Ramos (cell line): Measurements from ENCODE around the gene KCP.

Experiments used
- in situ Hi-C: fragments of 300-500 bp; cut with MboI; formaldehyde crosslinking; loops from one replicate; pipeline ENCODE4 v1.14.3; 2022; ENCODE audit warnings: low sequenced_read_pairs; ENCODE audit not compliant: unreplicated experiment

Gene KCP

DNA sequence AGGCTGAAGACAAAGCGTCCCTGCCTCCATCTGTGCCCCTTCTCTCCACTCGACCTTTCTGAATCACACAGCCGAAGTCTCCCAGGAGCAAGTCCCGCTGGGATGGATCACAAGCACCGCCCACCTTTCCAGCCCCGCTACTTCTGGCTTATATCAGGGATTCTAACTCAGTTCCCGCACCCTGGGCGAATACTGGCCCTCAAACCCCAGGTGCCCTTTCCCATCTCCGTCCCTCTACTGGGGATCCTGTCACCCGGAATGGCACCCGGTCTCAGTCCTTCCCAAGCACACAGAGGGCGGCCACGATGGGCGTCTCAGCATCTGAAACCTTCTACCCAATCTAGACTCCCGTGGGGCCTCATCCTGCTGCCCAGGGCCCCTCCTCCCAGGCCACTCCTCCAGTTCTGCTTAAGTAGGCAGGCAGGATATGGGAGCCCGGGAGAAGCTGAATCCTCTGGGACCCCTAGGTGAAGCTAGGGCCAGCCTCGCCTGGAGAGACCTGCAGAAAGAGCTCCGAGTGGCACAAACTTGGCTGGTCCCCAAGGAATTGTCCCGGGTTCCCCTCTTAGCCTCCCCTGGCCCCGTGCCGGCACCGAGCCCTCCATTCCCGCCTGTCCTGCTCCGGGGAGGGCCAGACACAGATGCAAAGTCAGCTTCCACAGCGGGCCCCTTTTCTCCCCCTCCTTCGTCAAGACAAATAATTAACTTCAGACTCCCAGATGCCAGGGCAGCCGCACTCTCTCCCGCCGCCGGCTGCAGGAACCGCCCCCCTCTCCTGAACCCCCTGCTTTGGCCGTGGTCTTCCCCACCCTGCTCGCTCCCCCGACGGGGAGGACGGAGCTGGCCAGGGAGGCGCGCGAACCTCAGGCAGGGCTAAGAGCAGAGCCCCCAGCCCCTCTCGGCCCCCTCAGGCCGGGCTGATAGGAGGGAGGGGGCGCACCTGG, 612 bp downstream of the KCP start:
- in situ Hi-C loops: loop anchor here (5.0 to 10.0 kb wide), 2 partner anchors 182 to 295 kb away; no protein-coding TSS in a partner anchor

DNA sequence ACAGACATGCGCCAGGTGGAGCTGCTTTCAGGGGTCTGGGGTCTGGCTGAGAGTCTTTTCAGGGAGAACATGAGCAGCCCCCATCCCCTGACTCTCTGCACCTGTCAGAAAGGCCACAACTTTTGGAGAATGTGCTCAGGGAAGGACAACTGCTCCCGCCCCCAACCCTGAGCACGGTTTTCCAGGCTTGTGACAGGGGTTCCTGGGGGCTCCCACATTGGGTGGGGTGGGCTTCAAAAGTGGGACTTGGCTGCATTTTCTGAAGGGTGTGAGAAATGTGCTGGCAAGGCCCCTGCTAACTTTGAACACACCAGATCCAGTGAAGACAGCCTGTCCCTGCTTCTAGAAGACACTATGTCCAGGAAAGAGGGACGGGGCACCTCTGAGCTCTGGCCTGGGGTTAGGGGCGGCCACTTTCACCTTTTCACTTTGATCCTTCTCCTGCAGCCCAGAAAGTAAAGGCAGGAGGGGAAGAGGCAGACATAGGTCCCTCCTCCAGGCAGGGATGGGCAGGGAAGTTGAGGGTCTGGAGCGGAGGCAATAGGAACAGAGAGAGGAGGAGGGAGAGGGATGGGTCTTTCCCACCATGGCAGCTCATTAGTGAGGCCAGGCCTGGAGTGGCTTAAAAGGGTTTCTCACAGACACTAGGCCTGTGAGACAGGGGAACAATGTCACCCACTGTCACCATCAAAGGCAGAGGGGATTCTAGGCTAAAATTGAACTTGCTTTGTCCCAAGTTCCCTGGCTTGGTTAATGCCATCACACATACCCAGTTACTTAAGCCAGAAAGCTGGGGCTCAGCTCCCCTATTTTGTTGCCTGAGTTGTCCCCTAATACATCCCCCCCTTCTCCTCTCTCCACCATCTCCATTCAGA, 1.5 kb downstream of the KCP start:
- in situ Hi-C loops: loop anchor here (5.0 to 10.0 kb wide), 2 partner anchors 183 to 296 kb away; no protein-coding TSS in a partner anchor

DNA sequence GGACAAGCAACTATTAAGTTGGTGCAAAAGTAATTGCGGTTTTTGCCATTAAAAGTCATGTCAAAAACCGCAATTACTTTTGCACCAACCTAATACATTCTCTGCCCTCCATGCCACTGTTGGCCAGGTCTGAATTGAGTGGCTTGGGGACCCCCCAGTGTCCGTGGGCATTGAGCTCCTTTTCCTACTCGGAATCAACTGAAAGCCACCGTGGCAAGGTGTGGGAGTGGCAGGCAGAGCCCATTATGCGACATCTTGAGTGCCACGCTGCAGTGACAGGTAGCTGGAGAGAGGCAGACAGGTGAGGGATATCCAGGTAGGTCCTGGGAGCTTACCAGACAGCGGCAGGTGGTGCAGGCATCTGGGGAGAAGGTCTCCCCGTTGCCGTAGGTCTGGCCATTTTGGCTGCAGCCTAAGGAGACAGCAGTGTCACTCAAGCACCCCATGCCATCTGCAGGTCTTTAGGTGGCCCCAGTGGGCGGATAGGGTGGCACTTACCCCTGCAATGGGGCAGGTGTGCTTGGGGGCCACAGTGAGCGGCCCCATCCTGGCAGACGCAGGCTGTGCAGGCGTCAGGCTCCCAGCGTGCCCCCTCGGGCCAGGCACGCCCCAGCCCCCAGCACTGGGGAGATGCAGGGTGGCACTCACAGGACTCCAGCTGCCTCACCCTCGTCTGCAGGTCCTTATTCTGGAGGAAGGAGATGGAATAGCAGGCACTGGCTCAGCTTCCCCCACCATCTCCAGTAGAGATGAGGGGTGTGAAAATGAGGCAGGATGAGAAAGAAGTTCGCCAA, 3.5 kb downstream of the KCP start:
- in situ Hi-C loops: loop anchor here (5.0 to 10.0 kb wide), 2 partner anchors 185 to 298 kb away; no protein-coding TSS in a partner anchor

- in situ Hi-C loops: loop anchor here (5.0 to 10.0 kb wide), 2 partner anchors 186 to 299 kb away; no protein-coding TSS in a partner anchor
Measured at GRCh38 chr7:128906001-128906765, 4.3 kb downstream of the KCP start.

DNA sequence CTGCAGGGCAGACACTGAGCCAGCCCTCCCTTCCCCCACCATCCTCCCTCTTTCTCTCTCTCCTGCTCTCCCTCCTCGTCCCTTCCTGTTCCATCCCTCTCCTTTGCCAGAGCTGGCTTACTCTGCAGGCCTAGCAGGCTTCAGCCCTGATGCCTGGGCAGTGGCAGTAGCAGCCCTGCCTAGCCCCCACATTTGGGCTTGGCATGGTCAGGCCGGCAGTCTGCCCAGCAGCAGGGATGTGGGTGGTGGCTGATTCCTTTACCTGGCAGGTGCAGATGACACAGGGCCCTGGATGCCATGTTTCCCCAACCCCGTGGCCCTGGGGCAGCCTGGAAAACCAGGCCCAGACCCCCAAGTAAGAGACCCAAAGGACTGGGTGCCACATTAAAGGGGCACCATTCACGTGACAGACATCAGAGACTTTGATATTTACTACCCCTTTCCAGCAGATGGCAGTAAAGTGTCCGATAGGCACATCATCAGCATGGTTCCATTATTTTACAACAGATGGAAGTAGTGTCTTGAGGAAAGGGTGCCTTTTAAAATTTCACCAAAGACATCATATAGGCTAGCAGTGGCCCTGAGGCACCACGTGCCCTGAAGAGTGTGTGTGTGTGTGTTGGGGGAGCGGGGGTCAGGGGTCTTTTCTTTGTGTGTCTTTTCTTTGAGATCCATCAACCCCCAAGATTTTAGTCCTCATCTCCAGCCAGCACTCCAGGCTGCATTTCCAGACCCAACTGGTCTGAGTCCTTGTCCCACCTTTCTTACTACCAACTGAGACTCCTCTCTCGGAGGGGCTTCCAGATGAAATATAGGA, 5.9 kb downstream of the KCP start:
- in situ Hi-C loops: loop anchor here (5.0 to 10.0 kb wide), 2 partner anchors 188 to 300 kb away; no protein-coding TSS in a partner anchor

GRCh38 chr7:128903621-128904361, 6.7 kb downstream of the KCP start:
- in situ Hi-C loops: loop anchor here (10.0 kb wide), 1 partner anchor 301 kb away; no protein-coding TSS in a partner anchor

DNA sequence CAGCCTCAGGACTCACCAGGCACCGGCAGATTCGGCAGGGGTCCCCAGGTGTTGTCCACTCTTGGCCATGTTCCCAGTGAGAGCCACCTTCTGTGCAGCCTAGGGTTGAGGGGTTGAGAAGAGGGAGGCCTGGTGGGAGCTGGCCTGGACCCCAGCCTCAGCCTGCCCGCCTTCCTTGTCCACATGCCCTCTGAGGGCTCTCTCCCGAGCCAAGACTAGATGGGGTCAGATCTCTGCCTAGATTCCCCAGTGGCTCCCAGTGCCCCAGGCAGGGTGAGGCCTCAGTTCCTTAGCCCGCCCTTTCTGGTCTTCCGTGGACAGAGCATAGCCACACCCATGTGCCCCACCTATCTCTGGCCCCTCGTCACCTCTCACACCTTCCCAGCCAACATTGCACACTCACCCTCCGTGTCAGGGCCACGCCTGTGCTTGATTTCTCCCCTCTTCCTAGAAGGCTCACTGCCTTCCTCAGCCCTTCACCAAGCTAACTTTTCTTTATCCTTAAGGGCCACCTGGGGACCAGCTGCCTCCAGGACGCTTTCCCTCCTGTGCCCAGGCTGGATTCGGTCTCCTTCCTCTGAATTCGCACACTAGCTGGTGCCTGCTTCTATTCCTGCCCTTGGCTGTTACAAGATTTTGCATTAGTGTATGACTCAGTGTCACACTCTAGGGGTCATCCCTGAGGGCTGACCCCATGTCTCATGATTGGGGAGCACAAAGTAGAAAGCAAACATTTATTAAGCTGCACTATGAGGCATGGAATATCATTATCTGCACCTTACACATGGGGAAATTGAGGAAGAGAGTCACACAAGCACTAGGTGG, 7.5 kb downstream of the KCP start:
- in situ Hi-C loops: loop anchor here (10.0 kb wide), 1 partner anchor 302 kb away; no protein-coding TSS in a partner anchor

- in situ Hi-C loops: loop anchor here (10.0 kb wide), 1 partner anchor 305 kb away; no protein-coding TSS in a partner anchor
Measured at GRCh38 chr7:128900237-128900636, 10.3 kb downstream of the KCP start.

DNA sequence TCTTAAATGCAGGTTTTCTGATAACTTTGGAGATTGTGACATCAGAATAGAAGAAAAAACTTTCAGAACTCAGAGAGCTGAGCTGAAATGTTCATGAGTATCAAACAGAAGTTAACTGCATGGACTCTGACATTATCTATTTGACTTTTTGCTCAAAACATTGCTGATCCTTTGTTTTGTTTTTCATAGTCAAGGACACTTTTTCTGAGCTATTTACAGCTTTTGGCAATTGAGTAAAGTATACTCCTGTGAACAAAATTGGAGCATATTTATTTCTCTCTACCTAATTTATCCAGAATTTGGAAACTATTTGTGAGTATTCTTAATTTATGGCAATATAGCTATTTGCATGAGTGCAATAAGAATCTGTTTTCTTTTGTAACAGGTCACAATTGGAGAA, 11.1 kb downstream of the KCP start:
- in situ Hi-C loops: no loop called here

GRCh38 chr7:128895320-128895719, 15.2 kb downstream of the KCP start:
- in situ Hi-C loops: no loop called here

GRCh38 chr7:128894101-128894440, 16.4 kb downstream of the KCP start:
- in situ Hi-C loops: no loop called here

GRCh38 chr7:128893251-128894100, 17.0 kb downstream of the KCP start:
- in situ Hi-C loops: no loop called here

DNA sequence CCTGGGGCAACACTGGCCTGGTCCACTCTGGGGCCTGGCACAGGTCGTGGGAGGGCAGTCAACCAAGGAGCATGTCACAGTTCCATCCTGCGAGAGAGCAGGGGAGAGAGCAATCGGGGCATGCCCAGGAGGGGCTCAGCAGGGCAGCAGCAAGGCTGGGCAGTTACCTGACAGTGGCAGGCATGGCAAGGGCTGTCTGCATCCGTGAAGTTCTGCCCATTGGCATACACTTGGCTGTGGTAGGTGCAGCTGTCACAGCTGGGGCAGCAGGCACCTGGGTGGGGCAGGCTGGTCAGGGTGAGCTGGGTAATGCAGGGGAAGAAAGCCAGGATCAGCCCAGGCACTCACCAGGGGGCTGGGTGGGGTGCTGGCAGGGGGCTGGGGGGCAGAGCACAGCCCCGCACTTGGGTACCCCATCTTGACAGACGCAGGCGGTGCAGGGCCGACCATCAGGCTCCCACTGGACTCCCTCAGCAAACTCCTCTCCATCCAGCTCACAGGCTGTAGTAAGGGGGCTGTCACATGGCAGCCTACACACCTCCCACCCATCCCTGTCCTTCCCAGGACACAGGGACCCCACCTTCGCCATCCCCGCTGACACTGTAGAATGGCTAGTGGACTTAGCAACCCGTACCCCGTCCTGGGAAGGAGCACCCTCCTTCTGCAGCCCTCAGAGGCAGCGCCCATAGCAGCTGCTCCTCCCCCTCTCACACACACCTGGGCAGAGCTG, 17.8 kb downstream of the KCP start:
- in situ Hi-C loops: no loop called here

DNA sequence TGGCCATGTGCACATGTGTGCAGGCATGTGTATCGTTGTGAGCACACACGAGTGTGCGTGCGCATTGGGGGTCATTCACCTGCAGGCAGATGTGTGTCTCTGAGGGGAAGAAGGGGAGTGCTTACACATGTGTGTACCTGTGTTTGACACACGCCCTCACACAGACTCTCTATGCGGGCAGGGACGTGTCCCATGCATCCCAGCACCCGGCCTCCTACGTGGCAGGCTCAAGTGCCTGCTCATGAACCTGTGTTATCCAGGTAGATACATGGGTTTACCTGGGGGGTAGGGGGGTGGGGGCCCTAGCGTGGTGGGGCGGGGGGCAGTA, 18.6 kb downstream of the KCP start:
- in situ Hi-C loops: no loop called here
